ENCODE measurements around the gene ANKFY1.
"Not testable (repeated sequence)": the region's sequence is repeated elsewhere in the genome, so short reads cannot be mapped to it uniquely, and the experiment has no call there.

- TF ChIP-seq, protein P1, sequence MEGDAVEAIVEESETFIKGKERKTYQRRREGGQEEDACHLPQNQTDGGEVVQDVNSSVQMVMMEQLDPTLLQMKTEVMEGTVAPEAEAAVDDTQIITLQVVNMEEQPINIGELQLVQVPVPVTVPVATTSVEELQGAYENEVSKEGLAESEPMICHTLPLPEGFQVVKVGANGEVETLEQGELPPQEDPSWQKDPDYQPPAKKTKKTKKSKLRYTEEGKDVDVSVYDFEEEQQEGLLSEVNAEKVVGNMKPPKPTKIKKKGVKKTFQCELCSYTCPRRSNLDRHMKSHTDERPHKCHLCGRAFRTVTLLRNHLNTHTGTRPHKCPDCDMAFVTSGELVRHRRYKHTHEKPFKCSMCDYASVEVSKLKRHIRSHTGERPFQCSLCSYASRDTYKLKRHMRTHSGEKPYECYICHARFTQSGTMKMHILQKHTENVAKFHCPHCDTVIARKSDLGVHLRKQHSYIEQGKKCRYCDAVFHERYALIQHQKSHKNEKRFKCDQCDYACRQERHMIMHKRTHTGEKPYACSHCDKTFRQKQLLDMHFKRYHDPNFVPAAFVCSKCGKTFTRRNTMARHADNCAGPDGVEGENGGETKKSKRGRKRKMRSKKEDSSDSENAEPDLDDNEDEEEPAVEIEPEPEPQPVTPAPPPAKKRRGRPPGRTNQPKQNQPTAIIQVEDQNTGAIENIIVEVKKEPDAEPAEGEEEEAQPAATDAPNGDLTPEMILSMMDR (IDR thresholded peaks at IDR 0.05), result not testable (repeated sequence)
- TF ChIP-seq POLR2A (IDR thresholded peaks at IDR 0.05), result not testable (repeated sequence)
Observed at GRCh38 chr17:4255271-4255670, 8.5 kb downstream of the ANKFY1 start.

Measured in body of pancreas (tissue), 4 donors.